HL-60 (cell line): ENCODE measurements around the gene SFT2D1.

Experiments used
- POLR2AphosphoS5 ChIP-seq: IDR thresholded peaks from 2 replicates; pipeline ENCODE4 v1.6.1; 2012; ENCODE audit warnings: low read depth
- SPI1 ChIP-seq: IDR thresholded peaks from 2 replicates; pipeline ENCODE4 v1.6.1; 2012; ENCODE audit warnings: low read depth, mild to moderate bottlenecking, borderline replicate concordance
- TF ChIP-seq, protein P1 (sequence below): IDR thresholded peaks from one replicate; pipeline ENCODE4 v1.5.1; 2011; ENCODE audit warnings: low read length, control low read depth, inconsistent platforms; ENCODE audit not compliant: insufficient read depth
- TF ChIP-seq, protein P2 (sequence below): IDR thresholded peaks from 2 replicates; pipeline ENCODE4 v1.6.1; 2012; ENCODE audit warnings: low read depth; ENCODE audit not compliant: insufficient replicate concordance

- TF ChIP-seq, protein P1, sequence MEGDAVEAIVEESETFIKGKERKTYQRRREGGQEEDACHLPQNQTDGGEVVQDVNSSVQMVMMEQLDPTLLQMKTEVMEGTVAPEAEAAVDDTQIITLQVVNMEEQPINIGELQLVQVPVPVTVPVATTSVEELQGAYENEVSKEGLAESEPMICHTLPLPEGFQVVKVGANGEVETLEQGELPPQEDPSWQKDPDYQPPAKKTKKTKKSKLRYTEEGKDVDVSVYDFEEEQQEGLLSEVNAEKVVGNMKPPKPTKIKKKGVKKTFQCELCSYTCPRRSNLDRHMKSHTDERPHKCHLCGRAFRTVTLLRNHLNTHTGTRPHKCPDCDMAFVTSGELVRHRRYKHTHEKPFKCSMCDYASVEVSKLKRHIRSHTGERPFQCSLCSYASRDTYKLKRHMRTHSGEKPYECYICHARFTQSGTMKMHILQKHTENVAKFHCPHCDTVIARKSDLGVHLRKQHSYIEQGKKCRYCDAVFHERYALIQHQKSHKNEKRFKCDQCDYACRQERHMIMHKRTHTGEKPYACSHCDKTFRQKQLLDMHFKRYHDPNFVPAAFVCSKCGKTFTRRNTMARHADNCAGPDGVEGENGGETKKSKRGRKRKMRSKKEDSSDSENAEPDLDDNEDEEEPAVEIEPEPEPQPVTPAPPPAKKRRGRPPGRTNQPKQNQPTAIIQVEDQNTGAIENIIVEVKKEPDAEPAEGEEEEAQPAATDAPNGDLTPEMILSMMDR: no peak
- TF ChIP-seq POLR2AphosphoS5: no peak
- TF ChIP-seq SPI1: no peak
- TF ChIP-seq, protein P2, sequence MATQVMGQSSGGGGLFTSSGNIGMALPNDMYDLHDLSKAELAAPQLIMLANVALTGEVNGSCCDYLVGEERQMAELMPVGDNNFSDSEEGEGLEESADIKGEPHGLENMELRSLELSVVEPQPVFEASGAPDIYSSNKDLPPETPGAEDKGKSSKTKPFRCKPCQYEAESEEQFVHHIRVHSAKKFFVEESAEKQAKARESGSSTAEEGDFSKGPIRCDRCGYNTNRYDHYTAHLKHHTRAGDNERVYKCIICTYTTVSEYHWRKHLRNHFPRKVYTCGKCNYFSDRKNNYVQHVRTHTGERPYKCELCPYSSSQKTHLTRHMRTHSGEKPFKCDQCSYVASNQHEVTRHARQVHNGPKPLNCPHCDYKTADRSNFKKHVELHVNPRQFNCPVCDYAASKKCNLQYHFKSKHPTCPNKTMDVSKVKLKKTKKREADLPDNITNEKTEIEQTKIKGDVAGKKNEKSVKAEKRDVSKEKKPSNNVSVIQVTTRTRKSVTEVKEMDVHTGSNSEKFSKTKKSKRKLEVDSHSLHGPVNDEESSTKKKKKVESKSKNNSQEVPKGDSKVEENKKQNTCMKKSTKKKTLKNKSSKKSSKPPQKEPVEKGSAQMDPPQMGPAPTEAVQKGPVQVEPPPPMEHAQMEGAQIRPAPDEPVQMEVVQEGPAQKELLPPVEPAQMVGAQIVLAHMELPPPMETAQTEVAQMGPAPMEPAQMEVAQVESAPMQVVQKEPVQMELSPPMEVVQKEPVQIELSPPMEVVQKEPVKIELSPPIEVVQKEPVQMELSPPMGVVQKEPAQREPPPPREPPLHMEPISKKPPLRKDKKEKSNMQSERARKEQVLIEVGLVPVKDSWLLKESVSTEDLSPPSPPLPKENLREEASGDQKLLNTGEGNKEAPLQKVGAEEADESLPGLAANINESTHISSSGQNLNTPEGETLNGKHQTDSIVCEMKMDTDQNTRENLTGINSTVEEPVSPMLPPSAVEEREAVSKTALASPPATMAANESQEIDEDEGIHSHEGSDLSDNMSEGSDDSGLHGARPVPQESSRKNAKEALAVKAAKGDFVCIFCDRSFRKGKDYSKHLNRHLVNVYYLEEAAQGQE: no peak
Measured at GRCh38 chr6:166365221-166365620, 22.9 kb upstream of the SFT2D1 start.
